HCT116 (cell line): ENCODE measurements around the gene MPEG1. TPM values are rescaled to one million over a fixed set of nuclear protein-coding genes. Genes with fewer than 3 reads are reported as not detected.

ENCODE experiments used
- ATAC-seq: fragments of 200-7000 bp; cut with Tn5 transposase; 2 replicates; pipeline ENCODE4 v1.9.1; 2020; ENCODE audit warnings: mild to moderate bottlenecking, moderate library complexity
- BruUV-seq: library from RNA; stranded (reverse); fragments of 400-500 nt; replicated peaks from 2 replicates; lab custom pipeline; 2021; lab: Mats Ljungman, UMichigan
- CTCF ChIA-PET: fragments of 300-600 bp; sonication (Branson Sonifier 250); formaldehyde crosslinking; loops from one replicate; lab custom pipeline; 2021; ENCODE audit warnings: antibody characterized with exemption; lab: Charles Lee
- POLR2A ChIA-PET: fragments of 300-600, 350-600 bp; sonication (Branson Sonifier 250); formaldehyde crosslinking; loops from one replicate; lab custom pipeline; 2021; ENCODE audit warnings: antibody characterized with exemption; lab: Charles Lee
- RAD21 ChIA-PET, 2 experiments: fragments of 300-600 bp; sonication (Branson Sonifier 250); formaldehyde crosslinking; loops; one replicate each; lab custom pipeline; 2023; ENCODE audit warnings: low total read pairs in 2 of 2; ENCODE audit not compliant: uncharacterized antibody in 2 of 2, unreplicated experiment in 2 of 2, low non-redundant PET in 1 of 2; lab: Charles Lee
- DNase-seq: peaks from one replicate; pipeline ENCODE4 v3.0.0-alpha.2; 2010; ENCODE audit warnings: low read depth, low spot score
- H2AFZ ChIP-seq: fragments of 200-600 bp; shearing (Covaris generic), sonication (generic); 2 replicates; pipeline ENCODE4 v1.6.1; 2017; ENCODE audit warnings: low read depth, mixed run types, mixed read lengths, antibody characterized with exemption, low read length; ENCODE audit not compliant: poor library complexity, severe bottlenecking
- H3K27ac ChIP-seq: 2 replicates; pipeline ENCODE4 v1.5.1; 2012; ENCODE audit warnings: low read depth, low read length
- H3K27me3 ChIP-seq: fragments of 200-600 bp; sonication (generic); 2 replicates; pipeline ENCODE4 v1.6.1; 2016; ENCODE audit warnings: mixed run types, low read length, mixed read lengths; ENCODE audit not compliant: insufficient read depth
- H3K36me3 ChIP-seq, 2 experiments: fragments of 200-500 bp in 1 of 2; fragments of 200-600 bp in 1 of 2; sonication (Bioruptor generic) in 1 of 2; sonication (generic) in 1 of 2; 2 replicates each; pipeline versions ENCODE4 v1.5.1 to v1.6.1; 2014 to 2016; ENCODE audit warnings: low read length in 2 of 2, inconsistent platforms in 1 of 2, mixed read lengths in 1 of 2, mixed run types in 1 of 2; ENCODE audit not compliant: insufficient read depth in 2 of 2, control insufficient read depth in 1 of 2
- H3K4me1 ChIP-seq, 2 experiments: fragments of 200-600 bp in 1 of 2; sonication (generic) in 1 of 2; 2 replicates each; pipeline versions ENCODE4 v1.5.1 to v1.6.1; 2012 to 2017; ENCODE audit warnings: low read length in 2 of 2, inconsistent platforms in 1 of 2, mild to moderate bottlenecking in 1 of 2, mixed read lengths in 1 of 2, mixed run types in 1 of 2, moderate library complexity in 1 of 2; ENCODE audit not compliant: insufficient read depth in 2 of 2, control insufficient read depth in 1 of 2
- H3K4me2 ChIP-seq: fragments of 200-600 bp; sonication (generic); 2 replicates; pipeline ENCODE4 v1.6.1; 2017; ENCODE audit warnings: mixed run types, low read length, mixed read lengths
- H3K4me3 ChIP-seq, 2 experiments: fragments of 200-600 bp in 1 of 2; sonication (generic) in 1 of 2; replicated peaks in 1 of 2; 2 replicates each; pipeline ENCODE4 v1.5.1; 2011 to 2016; ENCODE audit warnings: low read length in 2 of 2, control low read depth in 1 of 2, low read depth in 1 of 2, mild to moderate bottlenecking in 1 of 2, mixed read lengths in 1 of 2, mixed run types in 1 of 2
- H3K79me2 ChIP-seq: fragments of 200-600 bp; sonication (generic); 2 replicates; pipeline ENCODE4 v1.6.1; 2017; ENCODE audit warnings: mild to moderate bottlenecking, mixed run types, low read length, moderate library complexity, mixed read lengths; ENCODE audit not compliant: insufficient read depth
- H3K9ac ChIP-seq: fragments of 200-600 bp; sonication (generic); 2 replicates; pipeline ENCODE4 v1.6.1; 2016; ENCODE audit warnings: low read length, mixed read lengths
- H3K9me2 ChIP-seq: fragments of 200-600 bp; sonication (generic), shearing (Covaris generic); 2 replicates; pipeline ENCODE4 v1.6.1; 2017; ENCODE audit warnings: mixed run types, mild to moderate bottlenecking, moderate library complexity; ENCODE audit not compliant: insufficient read depth
- H3K9me3 ChIP-seq, 2 experiments: fragments of 200-500 bp in 1 of 2; fragments of 200-600 bp in 1 of 2; sonication (Bioruptor generic) in 1 of 2; sonication (generic) in 1 of 2; 2 replicates each; pipeline ENCODE4 v1.6.1; 2014 to 2017; ENCODE audit warnings: low read length in 2 of 2, mixed read lengths in 2 of 2, inconsistent platforms in 1 of 2, low read depth in 1 of 2, mild to moderate bottlenecking in 1 of 2, mixed run types in 1 of 2, moderate library complexity in 1 of 2; ENCODE audit not compliant: control insufficient read depth in 1 of 2, insufficient read depth in 1 of 2
- H4K20me1 ChIP-seq: fragments of 200-600 bp; sonication (generic), shearing (Covaris generic); 2 replicates; pipeline ENCODE4 v1.6.1; 2017; ENCODE audit warnings: mixed run types, mild to moderate bottlenecking, moderate library complexity; ENCODE audit not compliant: insufficient read depth
- ATF3 ChIP-seq: IDR thresholded peaks from 2 replicates; pipeline ENCODE4 v1.6.1; 2012
- CBX3 ChIP-seq: IDR thresholded peaks from 2 replicates; pipeline ENCODE4 v1.6.1; 2012; ENCODE audit warnings: low read depth
- CEBPB ChIP-seq: IDR thresholded peaks from 2 replicates; pipeline ENCODE4 v1.6.1; 2012; ENCODE audit warnings: low read depth
- CTCF ChIP-seq, 3 experiments: fragments of 200-600 bp in 1 of 3; sonication (generic) in 1 of 3; IDR thresholded peaks in 2 of 3; conservative IDR thresholded peaks in 1 of 3; 2 replicates each; pipeline ENCODE4 v1.5.1; 2012 to 2017; ENCODE audit warnings: low read depth in 2 of 3, low read length in 2 of 3, antibody characterized with exemption in 1 of 3, borderline replicate concordance in 1 of 3, control low read depth in 1 of 3, mild to moderate bottlenecking in 1 of 3, mixed read lengths in 1 of 3, mixed run types in 1 of 3, moderate library complexity in 1 of 3; ENCODE audit not compliant: insufficient read depth in 1 of 3
- MAX ChIP-seq: IDR thresholded peaks from 2 replicates; pipeline ENCODE4 v1.6.1; 2012
- POLR2A ChIP-seq: IDR thresholded peaks from 2 replicates; pipeline ENCODE4 v1.7.0; 2011; ENCODE audit warnings: borderline replicate concordance; ENCODE audit not compliant: insufficient read depth, insufficient read length; ENCODE audit errors: extremely low read depth
- POLR2AphosphoS5 ChIP-seq: IDR thresholded peaks from 2 replicates; pipeline ENCODE4 v1.6.1; 2011; ENCODE audit warnings: mild to moderate bottlenecking, low read depth, low read length, moderate library complexity
- RAD21 ChIP-seq: IDR thresholded peaks from 2 replicates; pipeline ENCODE4 v1.6.1; 2012; ENCODE audit warnings: low read depth, mild to moderate bottlenecking
- YY1 ChIP-seq: IDR thresholded peaks from 2 replicates; pipeline ENCODE4 v1.6.1; 2011; ENCODE audit warnings: low read length, low read depth, moderate library complexity, mild to moderate bottlenecking; ENCODE audit not compliant: insufficient replicate concordance; ENCODE audit errors: extremely low read depth
- ZFX ChIP-seq: fragments of 450-650 bp; IDR thresholded peaks from 2 replicates; pipeline ENCODE4 v1.6.1; 2017
- ZNF274 ChIP-seq: fragments of 200-500 bp; sonication (Bioruptor generic); IDR thresholded peaks from 2 replicates; pipeline ENCODE4 v1.6.1; 2014; ENCODE audit warnings: mild to moderate bottlenecking, low read depth, low read length, inconsistent platforms
- intact Hi-C: fragments of 100-400 bp; cut with micrococcal nuclease; formaldehyde crosslinking; loops from 2 replicates; pipeline ENCODE4 v1.10.0; 2022
- total RNA-seq: library from RNA; stranded (reverse); gene quantifications from one replicate; pipeline ENCODE4 v1.2.1, GENCODE V29; 2021; ENCODE audit not compliant: unreplicated experiment

Gene MPEG1
- total RNA-seq, 1 experiment from 2014 or later, result 0.07 TPM

GRCh38 chr11:59172345-59173079 lies 40.2 kb downstream of the MPEG1 start:
- no peak overlapping the region; the same call in 1 of the 2 replicates for H3K27ac ChIP-seq
- ChIA-PET RAD21 (interaction anchor here (0.8 to 2.3 kb wide), 3 partner anchors 7 to 15 kb away, joined by 3 to 10 read pairs (median 6); no protein-coding TSS in a partner anchor), POLR2A (interaction anchor here (1.6 kb wide), 1 partner anchor 8 kb away, joined by 4 read pairs; no protein-coding TSS in a partner anchor), CTCF (interaction anchor here (0.6 to 2.8 kb wide), 24 partner anchors 9 to 648 kb away, joined by 3 to 68 read pairs (median 6); partner anchors contain the start of genes FAM111A, MPEG1 and OR5A1)
- H3K9ac ChIP-seq, result peak overlapping the region; percentile 47
- no peaks in the 10 kb centered on the region for H4K20me1 ChIP-seq
- H3K36me3 ChIP-seq, result no peaks in the 10 kb centered on the region
- no peaks in the 10 kb centered on the region for H3K9me2 ChIP-seq
- H2AFZ ChIP-seq, result no peak overlapping the region
- intact Hi-C loops, result no loop called here
- DNase-seq (no peak), ATAC-seq (peak; percentile 39)
- peak overlapping the region; percentile 44 to 59 for H3K4me3 ChIP-seq
- H3K4me1 ChIP-seq, result peaks cover 14 to 39% of the 10 kb centered on the region in 2 experiments; a peak in 3 of 4 replicates
- H3K4me2 ChIP-seq, result peak overlapping the region; percentile 98
- H3K9me3 ChIP-seq, result no peaks in the 10 kb centered on the region
- no peaks in the 10 kb centered on the region for H3K79me2 ChIP-seq
- H3K27me3 ChIP-seq, result no peaks in the 10 kb centered on the region
- BruUV-seq, result no TSS peak
- TF ChIP-seq ATF3 (no peak), ZNF274 (no peak), RAD21 (no peak)

GRCh38 chr11:59171508-59172322 lies 41.0 kb downstream of the MPEG1 start, which contains the start of gene DTX4:
Gene DTX4 (plus strand): TSS chr11:59172132. CDS start chr11:59172596, 464 bp downstream.
- Histone ChIP-seq H3K9me2 (no peaks in the 10 kb centered on the region), H2AFZ (peak within 1 kb of the TSS; percentile 96), H3K4me2 (peak within 1 kb of the TSS; percentile 98), H3K36me3 (no peaks in the 10 kb centered on the region), H4K20me1 (no peaks in the 10 kb centered on the region), H3K9ac (peak within 1 kb of the TSS; percentile 47), H3K4me1 (peaks cover 14 to 39% of the 10 kb centered on the region in 2 experiments; a peak in 3 of 4 replicates), H3K27me3 (no peaks in the 10 kb centered on the region), H3K27ac (no peak within 1 kb of the TSS; the same call in 1 of the 2 replicates), H3K9me3 (no peaks in the 10 kb centered on the region), H3K4me3 (peak within 1 kb of the TSS; percentile 44 to 59), H3K79me2 (no peaks in the 10 kb centered on the region)
- ChIA-PET CTCF (interaction anchor here (0.6 to 2.8 kb wide), 29 partner anchors 9 to 648 kb away, joined by 3 to 68 read pairs (median 5); partner anchors contain the start of genes FAM111A, MPEG1 and OR5A1), POLR2A (interaction anchor here (1.6 kb wide), 1 partner anchor 9 kb away, joined by 4 read pairs; no protein-coding TSS in a partner anchor), RAD21 (interaction anchor here (0.7 to 2.3 kb wide), 6 partner anchors 8 to 509 kb away, joined by 3 to 10 read pairs (median 3); no protein-coding TSS in a partner anchor)
- peak; percentile 84 for DNase-seq
- TF ChIP-seq POLR2AphosphoS5 (peak; percentile 54), CBX3 (peak; percentile 82), ZFX (no peak), CTCF (IDR thresholded peaks at IDR 0.05 in 2 of 3, conservative IDR thresholded peaks at IDR 0.05 in 1 of 3; ENCODE audit: borderline replicate concordance in 1 of 3, insufficient read depth in 1 of 3, low read depth in 2 of 3, low read length in 2 of 3) (peak; percentile 78 to 94 (median 83)), YY1 (peak; percentile 17), RAD21 (peak; percentile 94), POLR2A (no peak), CEBPB (0 out of 2 replicates have a peak, but pooled peaks have one; percentile 36), MAX (peak; percentile 90)
- peak; percentile 89 for ATAC-seq
- BruUV-seq, result no TSS peak
- intact Hi-C loops, result loop anchor here (1.0 to 2.0 kb wide), 6 partner anchors 11 to 509 kb away; no protein-coding TSS in a partner anchor
